ENCODE measurements around the gene SH3PXD2A.

Gene SH3PXD2A

GRCh38 chr10:103879831-103880230 lies 24.5 kb upstream of the SH3PXD2A start:
- H3K4me3 ChIP-seq (ENCODE audit: low read depth, low read length), result no peak overlapping the region

- H3K4me3 ChIP-seq (ENCODE audit: low read depth, low read length), result no peak overlapping the region
Observed at GRCh38 chr10:103879409-103879808, 24.0 kb upstream of the SH3PXD2A start.

- H3K4me3 ChIP-seq (ENCODE audit: low read depth, low read length), result no peak overlapping the region
Observed at GRCh38 chr10:103877861-103878260, 22.5 kb upstream of the SH3PXD2A start.

GRCh38 chr10:103876155-103876554 lies 20.8 kb upstream of the SH3PXD2A start:
- H3K4me3 ChIP-seq (ENCODE audit: low read depth, low read length), result no peak overlapping the region

GRCh38 chr10:103874730-103875129 lies 19.4 kb upstream of the SH3PXD2A start:
- H3K4me3 ChIP-seq (ENCODE audit: low read depth, low read length), result no peak overlapping the region

GRCh38 chr10:103872137-103872931 lies 17.0 kb upstream of the SH3PXD2A start:
- H3K4me3 ChIP-seq (ENCODE audit: low read depth, low read length), result no peak overlapping the region

- H3K4me3 ChIP-seq (ENCODE audit: low read depth, low read length), result no peak overlapping the region
Observed at GRCh38 chr10:103871006-103871405, 15.6 kb upstream of the SH3PXD2A start.

- no peak overlapping the region for H3K4me3 ChIP-seq (ENCODE audit: low read depth, low read length)
Observed at GRCh38 chr10:103870516-103870915, 15.1 kb upstream of the SH3PXD2A start.

- H3K4me3 ChIP-seq (ENCODE audit: low read depth, low read length), result no peak overlapping the region
Observed at GRCh38 chr10:103869336-103869735, 14.0 kb upstream of the SH3PXD2A start.

GRCh38 chr10:103868200-103868599 lies 12.8 kb upstream of the SH3PXD2A start:
- H3K4me3 ChIP-seq (ENCODE audit: low read depth, low read length), result no peak overlapping the region

GRCh38 chr10:103861505-103861904 lies 6.1 kb upstream of the SH3PXD2A start:
- no peak overlapping the region for H3K4me3 ChIP-seq (ENCODE audit: low read depth, low read length)

GRCh38 chr10:103859161-103860086 lies 4.0 kb upstream of the SH3PXD2A start:
- H3K4me3 ChIP-seq (ENCODE audit: low read depth, low read length), result no peak overlapping the region

GRCh38 chr10:103858360-103858759 lies 3.0 kb upstream of the SH3PXD2A start:
- no peak overlapping the region for H3K4me3 ChIP-seq (ENCODE audit: low read depth, low read length)

- H3K4me3 ChIP-seq (ENCODE audit: low read depth, low read length), result no peak overlapping the region
Observed at GRCh38 chr10:103856797-103857170, 1.4 kb upstream of the SH3PXD2A start.

GRCh38 chr10:103855852-103856796 lies 748 bp upstream of the SH3PXD2A start:
- peak overlapping the region; percentile 60 for H3K4me3 ChIP-seq (ENCODE audit: low read depth, low read length)

- peak overlapping the region; percentile 60 for H3K4me3 ChIP-seq (ENCODE audit: low read depth, low read length)
Observed at GRCh38 chr10:103854686-103855391, 537 bp downstream of the SH3PXD2A start.

GRCh38 chr10:103854265-103854685 lies 1.1 kb downstream of the SH3PXD2A start:
- H3K4me3 ChIP-seq (ENCODE audit: low read depth, low read length), result peak overlapping the region; percentile 60

GRCh38 chr10:103853428-103854264 lies 1.7 kb downstream of the SH3PXD2A start:
- no peak overlapping the region for H3K4me3 ChIP-seq (ENCODE audit: low read depth, low read length)

GRCh38 chr10:103852856-103853255 lies 2.5 kb downstream of the SH3PXD2A start:
- no peak overlapping the region for H3K4me3 ChIP-seq (ENCODE audit: low read depth, low read length)

Data from iPS-11a (cell line).